Right atrium auricular region (tissue), 2 donors: Measurements from ENCODE around the gene CRLF1. TPM values are rescaled to one million over a fixed set of nuclear protein-coding genes. Genes with fewer than 3 reads are reported as not detected.

Experiments used
- DNase-seq: peaks from one replicate; pipeline ENCODE4 v3.0.0-alpha.2; 2019; ENCODE audit warnings: low spot score
- H3K27ac ChIP-seq, 2 donors: fragments of 200-600 bp; sonication (generic); 1 replicate in 1 of 2; 2 replicates in 1 of 2; pipeline ENCODE4 v1.5.1; 2016 to 2019
- H3K27me3 ChIP-seq, 2 donors: fragments of 200-600 bp; sonication (generic); one replicate each; pipeline versions ENCODE4 v1.5.1 to v1.6.0; 2017 to 2019
- H3K36me3 ChIP-seq: fragments of 200-600 bp; sonication (generic); one replicate; pipeline ENCODE4 v1.5.1; 2016
- H3K4me1 ChIP-seq, 2 donors: fragments of 200-600 bp; sonication (generic); one replicate each; pipeline versions ENCODE4 v1.5.1 to v1.6.0; 2017 to 2019
- H3K4me3 ChIP-seq, 2 donors: fragments of 200-600 bp; sonication (generic); 1 replicate in 1 of 2; 2 replicates in 1 of 2; pipeline ENCODE4 v1.5.1; 2017 to 2019; ENCODE audit warnings: mild to moderate bottlenecking in 1 of 2, moderate library complexity in 1 of 2
- H3K9me3 ChIP-seq, 2 donors: fragments of 200-600 bp; sonication (generic); one replicate each; pipeline ENCODE4 v1.5.1; 2019
- total RNA-seq, 2 donors: library from RNA; depleted of rRNA; stranded (reverse); fragments of >200 nt; gene quantifications; one replicate each; pipeline ENCODE4 v1.1.0, GENCODE V29; 2016
- TF ChIP-seq, protein P1 (sequence below), 2 donors: fragments of 200-600 bp; sonication (generic); IDR thresholded peaks; one replicate each; pipeline ENCODE4 v1.5.1; 2019; ENCODE audit warnings: antibody characterized with exemption in 2 of 2

Gene CRLF1
- total RNA-seq, 2 donors from 2014 or later: 71.8 to 73.9 TPM

DNA sequence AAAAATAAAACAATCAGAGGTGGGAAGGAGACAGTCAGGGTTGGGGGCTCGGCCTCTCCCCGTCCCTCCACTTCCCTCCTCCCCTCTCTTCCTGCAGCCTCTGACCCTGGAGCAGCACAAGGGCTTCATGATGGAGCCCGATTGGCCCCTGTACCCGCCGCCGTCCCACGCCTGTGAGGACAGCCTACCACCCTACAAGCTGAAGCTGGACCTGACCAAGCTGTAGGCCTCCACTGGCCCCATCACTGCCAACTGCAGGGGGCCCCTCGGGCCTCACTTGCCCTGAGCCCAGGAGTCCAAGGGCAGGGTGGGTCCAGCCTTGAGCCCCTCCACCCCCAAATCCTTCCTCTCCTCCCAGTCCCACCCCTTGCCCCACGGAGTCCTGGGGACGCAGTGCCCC, 13.7 kb upstream of the CRLF1 start:
- Histone ChIP-seq H3K27me3 (no peaks in the 10 kb centered on the region), H3K36me3 (no peaks in the 10 kb centered on the region), H3K27ac (no peak overlapping the region), H3K9me3 (no peaks in the 10 kb centered on the region), H3K4me1 (no peaks in the 10 kb centered on the region), H3K4me3 (no peak overlapping the region)
- TF ChIP-seq, protein P1, sequence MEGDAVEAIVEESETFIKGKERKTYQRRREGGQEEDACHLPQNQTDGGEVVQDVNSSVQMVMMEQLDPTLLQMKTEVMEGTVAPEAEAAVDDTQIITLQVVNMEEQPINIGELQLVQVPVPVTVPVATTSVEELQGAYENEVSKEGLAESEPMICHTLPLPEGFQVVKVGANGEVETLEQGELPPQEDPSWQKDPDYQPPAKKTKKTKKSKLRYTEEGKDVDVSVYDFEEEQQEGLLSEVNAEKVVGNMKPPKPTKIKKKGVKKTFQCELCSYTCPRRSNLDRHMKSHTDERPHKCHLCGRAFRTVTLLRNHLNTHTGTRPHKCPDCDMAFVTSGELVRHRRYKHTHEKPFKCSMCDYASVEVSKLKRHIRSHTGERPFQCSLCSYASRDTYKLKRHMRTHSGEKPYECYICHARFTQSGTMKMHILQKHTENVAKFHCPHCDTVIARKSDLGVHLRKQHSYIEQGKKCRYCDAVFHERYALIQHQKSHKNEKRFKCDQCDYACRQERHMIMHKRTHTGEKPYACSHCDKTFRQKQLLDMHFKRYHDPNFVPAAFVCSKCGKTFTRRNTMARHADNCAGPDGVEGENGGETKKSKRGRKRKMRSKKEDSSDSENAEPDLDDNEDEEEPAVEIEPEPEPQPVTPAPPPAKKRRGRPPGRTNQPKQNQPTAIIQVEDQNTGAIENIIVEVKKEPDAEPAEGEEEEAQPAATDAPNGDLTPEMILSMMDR (IDR thresholded peaks at IDR 0.05): no peak
- no peak for DNase-seq

DNA sequence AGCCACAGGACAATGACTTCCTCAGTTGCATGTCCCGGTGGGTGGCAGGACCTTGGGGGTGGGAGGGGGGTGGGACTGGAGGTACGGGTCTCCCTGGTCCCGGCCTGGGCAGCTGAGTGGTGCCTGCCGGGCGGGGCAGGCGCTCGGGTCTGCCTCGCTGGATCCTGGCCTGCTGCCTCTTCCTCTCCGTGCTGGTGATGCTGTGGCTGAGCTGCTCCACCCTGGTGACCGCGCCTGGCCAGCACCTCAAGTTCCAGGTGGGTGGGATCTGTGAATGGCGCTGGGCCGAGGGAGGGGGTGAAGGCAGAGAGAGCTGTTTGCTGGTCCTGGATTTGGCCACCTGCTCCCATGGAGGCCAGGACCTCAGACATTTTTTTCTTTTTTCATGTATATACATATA, 11.6 kb upstream of the CRLF1 start:
- Histone ChIP-seq H3K27ac (no peak overlapping the region), H3K9me3 (no peaks in the 10 kb centered on the region), H3K27me3 (peaks cover under 1 to 5% of the 10 kb centered on the region in 2 donors), H3K4me3 (no peak overlapping the region), H3K36me3 (no peaks in the 10 kb centered on the region), H3K4me1 (peaks cover 0 to 1% of the 10 kb centered on the region in 2 donors)
- TF ChIP-seq, protein P1 (IDR thresholded peaks at IDR 0.05): no peak
- DNase-seq: no peak

DNA sequence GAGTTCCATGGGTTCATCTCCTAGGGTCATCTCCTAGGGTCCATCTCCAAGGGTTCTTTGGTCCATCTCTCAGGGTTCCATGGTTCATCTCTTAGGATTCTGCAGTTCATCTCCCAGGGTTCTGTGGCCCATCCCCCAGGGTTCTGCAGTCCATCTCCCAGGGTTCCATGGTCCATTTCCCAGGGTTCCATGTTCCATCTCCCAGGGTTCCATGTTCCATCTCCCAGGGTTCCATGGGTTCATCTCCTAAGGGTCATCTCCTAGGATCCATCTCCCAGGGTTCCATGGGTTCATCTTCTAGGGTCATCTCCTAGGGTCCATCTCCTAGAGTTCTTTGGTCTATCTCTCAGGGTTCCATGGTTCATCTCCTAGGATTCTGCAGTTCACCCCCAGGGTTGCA, 11.0 kb upstream of the CRLF1 start:
- DNase-seq: no peak
- no peaks in the 10 kb centered on the region for H3K36me3 ChIP-seq
- TF ChIP-seq, protein P1 (IDR thresholded peaks at IDR 0.05): no peak
- peaks cover 0 to 8% of the 10 kb centered on the region in 2 donors for H3K4me1 ChIP-seq
- H3K4me3 ChIP-seq: no peak overlapping the region
- H3K27me3 ChIP-seq: peaks cover 7 to 9% of the 10 kb centered on the region in 2 donors
- no peak overlapping the region for H3K27ac ChIP-seq
- no peaks in the 10 kb centered on the region for H3K9me3 ChIP-seq

DNA sequence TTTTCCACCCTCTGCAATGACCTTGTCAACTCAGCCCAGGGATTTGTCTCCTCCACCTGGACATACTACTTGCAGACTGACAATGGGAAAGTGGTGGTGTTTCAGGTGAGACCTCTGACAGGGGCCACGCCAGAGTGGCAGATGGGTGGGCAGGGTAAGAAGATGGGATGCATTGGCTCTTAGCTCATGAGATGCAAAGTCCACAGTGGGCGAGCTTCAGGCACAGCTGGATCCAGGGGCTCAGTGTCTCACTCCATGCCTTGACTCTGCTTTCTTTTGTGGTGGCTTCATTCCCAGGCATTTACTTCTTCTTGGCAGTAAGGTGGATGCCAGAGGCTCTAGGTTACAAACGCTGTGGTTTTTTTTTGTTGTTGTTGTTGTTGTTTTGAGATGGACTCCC, 9.4 kb upstream of the CRLF1 start:
- no peak overlapping the region for H3K4me3 ChIP-seq
- H3K9me3 ChIP-seq: no peaks in the 10 kb centered on the region
- TF ChIP-seq, protein P1 (IDR thresholded peaks at IDR 0.05): no peak
- no peak for DNase-seq
- no peak overlapping the region for H3K27ac ChIP-seq
- H3K4me1 ChIP-seq: peaks cover 0 to 23% of the 10 kb centered on the region in 2 donors
- H3K27me3 ChIP-seq: peaks cover 20 to 23% of the 10 kb centered on the region in 2 donors
- no peaks in the 10 kb centered on the region for H3K36me3 ChIP-seq

DNA sequence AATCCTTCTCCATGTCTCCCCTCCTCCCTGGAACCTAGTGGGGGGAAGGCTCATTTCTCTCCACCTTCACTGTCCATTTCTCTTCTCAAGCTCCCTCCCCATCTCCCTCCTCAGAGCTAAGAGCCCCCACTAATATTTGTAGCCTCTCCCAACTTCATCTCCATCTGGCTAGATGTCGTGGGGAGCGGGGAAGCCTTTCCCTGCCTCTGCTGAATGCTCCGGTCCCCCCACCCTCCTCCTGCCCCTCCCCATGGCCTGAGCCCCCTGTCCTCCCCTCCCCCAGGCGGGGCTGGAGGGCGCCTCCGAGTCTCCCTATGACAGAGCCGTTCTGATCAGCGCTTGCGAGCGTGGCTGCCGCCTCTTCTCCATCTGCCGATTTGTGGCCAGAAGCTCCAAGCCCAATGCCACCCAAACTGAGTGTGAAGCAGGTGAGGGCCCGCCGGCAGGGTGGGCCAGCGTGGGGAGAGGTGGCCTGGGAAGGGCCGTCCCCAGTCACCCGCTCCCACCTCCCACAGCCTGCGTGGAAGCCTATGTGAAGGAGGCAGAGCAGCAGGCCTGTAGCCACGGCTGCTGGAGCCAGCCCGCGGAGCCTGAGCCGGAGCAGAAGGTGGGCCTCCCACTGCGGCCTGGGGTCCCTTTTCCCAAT, 7.1 kb upstream of the CRLF1 start:
- Histone ChIP-seq H3K4me1 (peaks cover 0 to 30% of the 10 kb centered on the region in 2 donors), H3K36me3 (no peaks in the 10 kb centered on the region), H3K4me3 (no peak overlapping the region), H3K27me3 (peaks cover 33 to 38% of the 10 kb centered on the region in 2 donors), H3K27ac (no peak overlapping the region), H3K9me3 (no peaks in the 10 kb centered on the region)
- TF ChIP-seq, protein P1 (IDR thresholded peaks at IDR 0.05): no peak
- DNase-seq: no peak
